Liver (tissue), 3 donors: Measurements from ENCODE around the gene FRMD1.

ENCODE experiments used
- CTCF ChIP-seq: fragments of 150-350 bp; IDR thresholded peaks from 2 replicates; pipeline ENCODE4 v1.5.1; 2017; ENCODE audit warnings: improper control_type of control experiment, low read depth, low read length; ENCODE audit not compliant: missing input control
- FOXA1 ChIP-seq: IDR thresholded peaks from 2 replicates; pipeline ENCODE4 v1.6.1; 2016; ENCODE audit warnings: antibody characterized with exemption
- GABPA ChIP-seq, 2 donors: IDR thresholded peaks in 1 of 2; conservative IDR thresholded peaks in 1 of 2; 2 replicates each; pipeline ENCODE4 v1.6.1; 2016; ENCODE audit warnings: antibody characterized with exemption in 2 of 2, mild to moderate bottlenecking in 1 of 2, moderate library complexity in 1 of 2
- SP1 ChIP-seq: IDR thresholded peaks from 2 replicates; pipeline ENCODE4 v1.6.1; 2018; ENCODE audit warnings: antibody characterized with exemption, mild to moderate bottlenecking
- TF ChIP-seq, protein P1 (sequence below): IDR thresholded peaks from 2 replicates; pipeline ENCODE4 v1.6.1; 2016; ENCODE audit warnings: antibody characterized with exemption, mild to moderate bottlenecking
- donor health status: healthy.
- donor health status: healthy.

GRCh38 chr6:168016721-168017525, 62.1 kb downstream of the FRMD1 start:
- no peak for TF ChIP-seq GABPA (IDR thresholded peaks at IDR 0.05 in 1 of 2, conservative IDR thresholded peaks at IDR 0.05 in 1 of 2)
- no peak for TF ChIP-seq CTCF
- TF ChIP-seq FOXA1 = no peak
- TF ChIP-seq SP1 = no peak
- TF ChIP-seq, protein P1, sequence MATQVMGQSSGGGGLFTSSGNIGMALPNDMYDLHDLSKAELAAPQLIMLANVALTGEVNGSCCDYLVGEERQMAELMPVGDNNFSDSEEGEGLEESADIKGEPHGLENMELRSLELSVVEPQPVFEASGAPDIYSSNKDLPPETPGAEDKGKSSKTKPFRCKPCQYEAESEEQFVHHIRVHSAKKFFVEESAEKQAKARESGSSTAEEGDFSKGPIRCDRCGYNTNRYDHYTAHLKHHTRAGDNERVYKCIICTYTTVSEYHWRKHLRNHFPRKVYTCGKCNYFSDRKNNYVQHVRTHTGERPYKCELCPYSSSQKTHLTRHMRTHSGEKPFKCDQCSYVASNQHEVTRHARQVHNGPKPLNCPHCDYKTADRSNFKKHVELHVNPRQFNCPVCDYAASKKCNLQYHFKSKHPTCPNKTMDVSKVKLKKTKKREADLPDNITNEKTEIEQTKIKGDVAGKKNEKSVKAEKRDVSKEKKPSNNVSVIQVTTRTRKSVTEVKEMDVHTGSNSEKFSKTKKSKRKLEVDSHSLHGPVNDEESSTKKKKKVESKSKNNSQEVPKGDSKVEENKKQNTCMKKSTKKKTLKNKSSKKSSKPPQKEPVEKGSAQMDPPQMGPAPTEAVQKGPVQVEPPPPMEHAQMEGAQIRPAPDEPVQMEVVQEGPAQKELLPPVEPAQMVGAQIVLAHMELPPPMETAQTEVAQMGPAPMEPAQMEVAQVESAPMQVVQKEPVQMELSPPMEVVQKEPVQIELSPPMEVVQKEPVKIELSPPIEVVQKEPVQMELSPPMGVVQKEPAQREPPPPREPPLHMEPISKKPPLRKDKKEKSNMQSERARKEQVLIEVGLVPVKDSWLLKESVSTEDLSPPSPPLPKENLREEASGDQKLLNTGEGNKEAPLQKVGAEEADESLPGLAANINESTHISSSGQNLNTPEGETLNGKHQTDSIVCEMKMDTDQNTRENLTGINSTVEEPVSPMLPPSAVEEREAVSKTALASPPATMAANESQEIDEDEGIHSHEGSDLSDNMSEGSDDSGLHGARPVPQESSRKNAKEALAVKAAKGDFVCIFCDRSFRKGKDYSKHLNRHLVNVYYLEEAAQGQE = no peak
